ENCODE measurements around the gene DENND2D. TPM values are rescaled to one million over a fixed set of nuclear protein-coding genes. Genes with fewer than 3 reads are reported as not detected.

Gene DENND2D
- total RNA-seq, 4 donors from 2014 or later, result 30.2 to 61.2 (median 39.2) TPM

- TF ChIP-seq CTCF (IDR thresholded peaks at IDR 0.05; ENCODE audit: low read depth), result no peak
Observed at GRCh38 chr1:111200802-111201161, 336 bp upstream of the DENND2D start.

GRCh38 chr1:111199329-111199728, 1.1 kb downstream of the DENND2D start:
- no peak for TF ChIP-seq CTCF (IDR thresholded peaks at IDR 0.05; ENCODE audit: low read depth)

- TF ChIP-seq CTCF (IDR thresholded peaks at IDR 0.05; ENCODE audit: low read depth), result no peak
Observed at GRCh38 chr1:111198836-111199235, 1.6 kb downstream of the DENND2D start.

GRCh38 chr1:111197598-111198284, 2.7 kb downstream of the DENND2D start:
- TF ChIP-seq CTCF (IDR thresholded peaks at IDR 0.05; ENCODE audit: low read depth), result no peak

GRCh38 chr1:111196213-111196612, 4.2 kb downstream of the DENND2D start:
- TF ChIP-seq CTCF (IDR thresholded peaks at IDR 0.05; ENCODE audit: low read depth), result no peak

GRCh38 chr1:111195002-111195684, 5.3 kb downstream of the DENND2D start:
- no peak for TF ChIP-seq CTCF (IDR thresholded peaks at IDR 0.05; ENCODE audit: low read depth)

- no peak for TF ChIP-seq CTCF (IDR thresholded peaks at IDR 0.05; ENCODE audit: low read depth)
Observed at GRCh38 chr1:111193712-111194480, 6.5 kb downstream of the DENND2D start.
